Neuron (in vitro differentiated cells): ENCODE data around the gene RALA.
"Not testable (repeated sequence)": the region's sequence is repeated elsewhere in the genome, so short reads cannot be mapped to it uniquely, and the experiment has no call there.

Source experiments
- H2AFZ ChIP-seq: one replicate; pipeline ENCODE4 v1.6.1; 2013; ENCODE audit warnings: low read depth, mild to moderate bottlenecking, inconsistent platforms, low read length, moderate library complexity
- H3K27me3 ChIP-seq: one replicate; pipeline ENCODE4 v1.6.1; 2013; ENCODE audit warnings: low read length; ENCODE audit not compliant: insufficient read depth
- H3K36me3 ChIP-seq: one replicate; pipeline ENCODE4 v1.6.1; 2013; ENCODE audit warnings: low read length; ENCODE audit not compliant: insufficient read depth
- H3K4me1 ChIP-seq: one replicate; pipeline ENCODE4 v1.6.1; 2013; ENCODE audit warnings: low read length; ENCODE audit not compliant: insufficient read depth
- H3K4me3 ChIP-seq: 2 replicates; pipeline ENCODE4 v1.5.1; 2013; ENCODE audit warnings: mild to moderate bottlenecking, low read length, moderate library complexity
- H3K9me3 ChIP-seq: one replicate; pipeline ENCODE4 v1.6.1; 2013; ENCODE audit warnings: low read length

Gene RALA

DNA sequence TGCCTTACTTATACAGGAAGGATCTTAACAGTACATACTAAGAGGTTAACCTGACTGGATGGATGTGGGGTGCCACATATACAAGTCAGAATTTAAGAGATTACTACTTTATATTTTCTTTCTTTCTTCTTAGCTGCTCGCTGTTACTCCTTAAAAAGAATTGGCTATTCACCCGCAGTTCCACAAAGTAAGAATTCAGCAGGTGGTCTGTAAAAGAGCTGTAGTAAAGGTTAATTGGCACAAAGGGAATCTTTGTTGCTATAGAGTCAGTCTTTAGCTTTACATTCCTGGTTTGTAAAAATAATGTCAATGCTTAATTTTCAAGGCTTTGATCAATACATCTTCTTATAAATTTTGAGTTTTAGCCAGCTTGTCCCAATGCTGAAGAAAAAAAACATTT, 43.2 kb downstream of the RALA start:
- peaks cover 17% of the 10 kb centered on the region for H3K9me3 ChIP-seq
- no peaks in the 10 kb centered on the region for H3K27me3 ChIP-seq
- H3K4me3 ChIP-seq: no peak overlapping the region
- H3K4me1 ChIP-seq: peaks cover 9% of the 10 kb centered on the region
- H3K36me3 ChIP-seq: peaks cover 2% of the 10 kb centered on the region
- H2AFZ ChIP-seq: no peak overlapping the region

DNA sequence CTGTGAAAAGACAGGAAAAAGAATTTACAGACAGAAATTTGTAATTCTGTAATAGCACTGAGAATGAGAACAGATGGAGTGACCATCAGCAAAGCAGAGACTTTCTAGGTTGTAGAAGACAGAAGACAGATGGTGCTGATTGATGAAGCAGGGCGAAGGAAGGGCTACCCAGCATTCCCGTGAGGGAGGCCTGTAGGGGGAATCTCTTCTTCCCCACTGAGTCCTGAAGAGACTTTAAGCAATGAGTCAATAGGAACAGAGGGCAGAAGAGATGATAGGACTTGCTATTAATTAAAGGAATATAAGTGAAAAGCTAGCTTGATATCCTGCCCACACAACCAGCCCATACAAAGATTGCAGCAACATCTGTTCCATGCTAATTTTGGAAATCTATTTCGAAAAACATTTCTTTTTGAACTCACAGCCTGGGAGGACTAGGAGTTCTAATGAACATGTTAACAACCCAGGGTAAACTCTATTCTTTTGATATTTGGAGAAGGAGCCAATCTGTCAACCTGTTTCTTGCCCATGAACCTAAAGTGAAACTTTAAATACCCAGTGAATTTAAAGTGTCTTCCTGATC, 44.1 kb downstream of the RALA start:
- Histone ChIP-seq H3K27me3 (no peaks in the 10 kb centered on the region), H2AFZ (no peak overlapping the region), H3K9me3 (peaks cover 13% of the 10 kb centered on the region), H3K36me3 (peaks cover 2% of the 10 kb centered on the region), H3K4me3 (no peak overlapping the region), H3K4me1 (peaks cover 9% of the 10 kb centered on the region)

DNA sequence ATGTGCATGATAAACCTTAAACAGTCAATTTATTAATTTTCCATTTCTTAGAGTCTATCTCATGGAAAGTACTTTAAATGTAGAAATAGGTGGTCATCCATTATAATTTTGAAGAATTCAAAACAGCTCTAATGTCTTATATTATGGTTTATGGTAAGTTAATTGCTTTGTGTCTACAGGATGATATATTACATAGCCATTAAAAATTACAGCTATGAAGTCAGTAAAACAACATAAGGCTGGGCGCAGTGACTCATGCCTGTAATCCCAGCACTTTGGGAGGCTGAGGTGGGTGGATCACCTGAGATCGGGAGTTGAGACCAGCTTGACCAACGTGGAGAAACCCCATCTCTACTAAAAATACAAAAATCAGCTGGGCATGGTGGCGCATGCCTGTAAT, 44.9 kb downstream of the RALA start:
- H2AFZ ChIP-seq, H3K4me3 ChIP-seq, H3K4me1 ChIP-seq, H3K9me3 ChIP-seq, H3K36me3 ChIP-seq, H3K27me3 ChIP-seq: not testable (repeated sequence)

DNA sequence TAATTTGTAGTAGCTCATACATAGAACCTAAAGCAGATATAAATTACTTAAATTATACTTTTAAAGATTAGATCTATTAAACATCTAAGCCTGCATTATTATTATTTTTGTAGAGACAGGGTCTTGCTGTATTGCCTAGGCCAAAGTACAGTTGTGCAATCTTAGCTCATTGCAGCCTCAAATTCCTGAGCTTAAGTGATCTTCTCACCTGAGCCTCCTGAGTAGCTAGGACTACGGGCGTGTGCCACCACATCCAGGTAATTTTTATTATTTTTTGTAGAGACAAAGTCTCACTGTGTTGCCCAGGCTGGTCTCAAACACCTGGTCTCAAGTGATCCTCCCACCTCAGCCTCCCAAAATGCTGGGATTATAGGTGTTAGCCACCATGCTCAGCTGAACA, 46.7 kb downstream of the RALA start:
- peaks cover 9% of the 10 kb centered on the region for H3K4me1 ChIP-seq
- H3K27me3 ChIP-seq: no peaks in the 10 kb centered on the region
- H3K36me3 ChIP-seq: peaks cover 2% of the 10 kb centered on the region
- H3K4me3 ChIP-seq: no peak overlapping the region
- no peaks in the 10 kb centered on the region for H3K9me3 ChIP-seq
- no peak overlapping the region for H2AFZ ChIP-seq

DNA sequence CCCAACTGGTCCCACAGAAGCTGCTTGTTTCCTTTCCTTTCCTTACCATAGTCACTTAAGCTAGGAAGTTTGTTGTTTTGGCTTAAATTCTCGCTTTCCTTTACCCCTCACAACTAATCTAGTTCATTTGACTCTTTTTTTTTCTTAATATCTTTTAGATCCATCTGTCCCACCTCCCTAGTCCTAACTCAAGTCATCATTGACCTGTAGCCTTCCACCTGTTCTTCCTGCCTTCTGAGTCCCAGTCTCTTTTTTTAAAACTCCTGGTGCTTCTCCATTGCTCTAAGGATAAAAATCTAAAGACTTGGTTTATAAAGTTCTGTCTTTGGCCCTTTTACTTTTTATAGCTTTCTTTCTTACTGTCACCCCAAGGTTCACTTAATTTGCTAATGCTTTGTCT, 47.6 kb downstream of the RALA start:
- Histone ChIP-seq H3K36me3 (peaks cover 2% of the 10 kb centered on the region), H3K27me3 (no peaks in the 10 kb centered on the region), H3K4me3 (no peak overlapping the region), H3K9me3 (no peaks in the 10 kb centered on the region), H3K4me1 (peaks cover 9% of the 10 kb centered on the region), H2AFZ (no peak overlapping the region)

DNA sequence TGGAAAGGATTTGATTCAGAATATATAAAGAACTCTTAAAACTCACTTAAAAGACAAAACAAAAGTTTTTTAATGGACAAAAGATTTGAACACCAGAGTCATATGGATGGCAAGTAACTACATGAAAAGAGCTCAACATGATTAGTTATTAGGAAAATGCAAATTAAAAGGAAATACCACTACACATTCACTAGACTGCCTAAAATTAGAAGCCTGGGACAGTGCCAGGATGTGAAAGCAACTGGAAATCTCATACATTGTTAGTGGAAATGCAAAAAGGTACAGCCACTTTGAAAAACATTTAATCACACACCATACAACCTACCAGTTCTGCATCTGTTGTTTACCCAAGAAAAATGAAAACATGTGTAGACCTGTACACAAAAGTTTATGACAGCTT, 48.8 kb downstream of the RALA start:
- H3K4me1 ChIP-seq: no peaks in the 10 kb centered on the region
- peaks cover 2% of the 10 kb centered on the region for H3K36me3 ChIP-seq
- no peaks in the 10 kb centered on the region for H3K27me3 ChIP-seq
- no peak overlapping the region for H2AFZ ChIP-seq
- no peaks in the 10 kb centered on the region for H3K9me3 ChIP-seq
- no peak overlapping the region for H3K4me3 ChIP-seq

DNA sequence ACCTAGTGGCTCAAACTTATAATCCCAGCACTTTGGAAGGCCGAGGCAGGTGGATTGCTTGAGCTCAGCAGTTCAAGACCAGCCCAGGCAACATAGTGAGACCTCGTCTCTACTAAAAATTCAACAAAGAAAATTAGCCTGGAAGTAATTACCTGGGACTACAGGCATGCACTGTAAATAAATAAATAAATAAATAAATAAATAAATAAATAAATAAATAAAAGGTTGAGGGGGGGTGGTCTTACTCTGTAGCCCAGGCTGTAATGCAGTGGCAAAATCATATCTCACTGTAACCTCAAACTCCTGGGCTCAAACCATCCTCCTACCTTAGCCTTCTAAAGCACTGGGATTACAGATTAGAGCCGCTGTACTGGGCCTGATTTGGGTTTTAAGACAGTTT, 50.5 kb downstream of the RALA start:
- Histone ChIP-seq H2AFZ (no peak overlapping the region), H3K27me3 (no peaks in the 10 kb centered on the region), H3K9me3 (no peaks in the 10 kb centered on the region), H3K4me1 (no peaks in the 10 kb centered on the region), H3K4me3 (no peak overlapping the region), H3K36me3 (peaks cover 2% of the 10 kb centered on the region)

DNA sequence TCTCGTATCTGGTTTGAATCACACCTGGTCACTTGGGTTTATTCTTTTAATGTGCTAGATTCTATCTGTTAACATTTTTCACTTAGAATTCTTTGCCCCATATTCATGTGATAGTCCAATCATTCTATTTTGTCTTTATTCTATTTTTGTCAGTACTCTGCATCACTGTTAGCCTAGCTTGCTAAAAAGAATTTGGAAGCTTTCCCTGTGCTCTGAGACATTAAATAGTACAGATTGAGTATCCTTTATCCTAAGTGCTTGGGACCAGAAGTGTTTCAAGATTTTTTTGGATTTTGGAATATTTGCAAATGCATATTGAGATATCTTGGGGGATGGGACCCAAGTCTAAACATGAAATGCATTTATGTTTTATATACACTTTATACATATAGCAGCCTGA, 51.0 kb downstream of the RALA start:
- Histone ChIP-seq H3K4me3 (no peak overlapping the region), H3K4me1 (no peaks in the 10 kb centered on the region), H3K9me3 (no peaks in the 10 kb centered on the region), H3K27me3 (no peaks in the 10 kb centered on the region), H2AFZ (no peak overlapping the region), H3K36me3 (no peaks in the 10 kb centered on the region)

DNA sequence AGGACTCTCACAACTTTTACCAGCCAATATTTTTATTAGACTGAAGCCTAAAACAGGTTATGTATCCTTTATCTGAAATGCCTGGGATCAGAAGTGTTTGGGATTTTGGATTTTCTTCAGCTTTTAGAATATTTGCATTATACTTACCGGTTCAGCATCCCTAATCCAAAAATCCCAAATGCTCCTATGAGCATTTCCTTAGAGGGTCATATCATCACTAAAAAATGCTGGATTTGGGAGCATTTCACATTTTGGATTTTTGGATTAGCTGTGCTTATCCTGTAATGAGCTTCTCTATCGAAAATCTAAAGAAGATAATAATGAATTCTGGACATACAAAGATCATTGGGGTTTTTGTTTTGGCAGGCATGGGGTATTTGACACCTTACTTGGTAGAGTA, 53.0 kb downstream of the RALA start:
- H3K4me3 ChIP-seq: no peak overlapping the region
- no peaks in the 10 kb centered on the region for H3K27me3 ChIP-seq
- no peak overlapping the region for H2AFZ ChIP-seq
- H3K4me1 ChIP-seq: no peaks in the 10 kb centered on the region
- H3K9me3 ChIP-seq: no peaks in the 10 kb centered on the region
- H3K36me3 ChIP-seq: no peaks in the 10 kb centered on the region

DNA sequence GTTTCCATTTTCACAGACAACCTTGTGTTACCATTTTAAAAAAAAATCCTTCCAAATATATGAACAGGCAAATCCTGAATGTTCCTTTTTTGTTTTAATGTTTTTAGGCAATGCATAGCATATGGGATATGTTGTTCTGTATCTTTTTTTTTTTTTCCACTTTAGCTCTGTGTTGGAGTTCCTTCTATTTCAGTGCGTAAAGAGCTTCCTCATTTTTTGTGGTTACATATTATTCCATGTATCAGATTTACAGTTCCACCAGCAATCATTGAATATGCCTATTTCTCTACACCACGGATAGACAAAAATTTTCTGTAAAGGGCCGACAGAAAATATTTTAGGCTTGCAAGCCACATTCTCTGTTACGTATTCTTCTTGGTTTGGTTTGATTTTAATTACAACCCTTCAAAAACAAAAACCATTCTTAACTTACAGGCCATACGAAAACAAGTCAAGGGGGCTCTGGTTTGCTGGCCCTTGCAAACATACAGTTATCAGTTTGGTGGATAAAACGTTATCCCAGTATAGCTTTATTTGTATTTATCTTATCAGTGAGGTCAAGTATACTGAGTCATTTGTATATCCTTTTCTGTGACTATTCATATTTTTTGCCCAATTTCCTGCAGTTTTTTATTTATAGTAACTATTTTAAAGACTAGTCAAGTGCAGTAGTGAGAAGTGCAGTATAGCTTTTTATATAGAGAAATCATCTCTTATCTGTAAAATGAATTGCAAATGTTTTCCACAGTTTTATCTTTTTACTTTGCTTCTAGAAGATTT, 55.7 kb downstream of the RALA start:
- Histone ChIP-seq H3K4me3 (no peak overlapping the region), H3K9me3 (no peaks in the 10 kb centered on the region), H2AFZ (no peak overlapping the region), H3K27me3 (no peaks in the 10 kb centered on the region), H3K36me3 (no peaks in the 10 kb centered on the region), H3K4me1 (no peaks in the 10 kb centered on the region)

DNA sequence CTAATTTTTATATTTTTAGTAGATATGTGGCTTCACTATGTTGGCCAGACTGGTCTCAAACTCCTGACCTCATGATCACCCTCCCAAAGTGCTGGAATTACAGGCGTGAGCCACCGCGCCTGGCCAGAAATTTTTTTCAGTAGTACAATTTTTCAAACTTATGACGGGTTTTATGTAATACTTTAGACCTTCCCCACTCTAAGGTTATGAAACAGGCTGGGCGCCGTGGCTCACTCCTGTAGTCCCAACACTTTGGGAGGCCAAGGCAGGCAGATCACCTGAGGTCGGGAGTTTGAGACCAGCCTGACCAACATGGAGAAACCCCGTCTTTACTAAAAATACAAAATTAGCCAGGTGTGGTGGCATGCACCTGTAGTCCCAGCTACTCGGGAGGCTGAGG, 56.5 kb downstream of the RALA start:
- not testable (repeated sequence) for H3K27me3 ChIP-seq, H3K36me3 ChIP-seq, H3K4me3 ChIP-seq, H2AFZ ChIP-seq, H3K9me3 ChIP-seq, H3K4me1 ChIP-seq

DNA sequence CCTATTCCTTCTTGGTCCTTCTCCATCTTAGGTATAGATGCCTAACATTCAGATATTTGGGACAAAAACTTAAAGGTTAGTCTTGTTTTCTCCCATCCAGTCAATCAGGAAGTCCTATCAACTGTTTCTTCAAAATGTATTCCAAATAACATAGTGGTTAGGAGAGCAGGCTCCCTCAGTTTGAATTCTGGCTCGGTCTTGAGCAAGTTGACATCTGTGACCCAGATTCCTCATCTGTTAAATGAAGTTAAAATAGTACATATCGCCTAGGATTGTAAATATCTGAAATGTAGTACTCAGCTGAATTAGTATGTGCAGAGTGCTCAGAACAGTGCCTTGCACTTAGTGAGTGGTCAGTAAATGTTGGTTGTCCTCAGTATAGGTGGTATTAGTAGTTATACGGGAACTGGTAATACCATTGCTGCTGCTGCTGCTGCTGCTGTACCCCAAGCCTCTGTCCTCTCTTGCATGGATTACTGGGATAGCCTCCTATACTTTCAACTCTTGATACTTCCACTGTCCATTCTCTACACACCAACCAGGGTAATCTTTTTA, 58.6 kb downstream of the RALA start:
- H3K27me3 ChIP-seq: no peaks in the 10 kb centered on the region

DNA sequence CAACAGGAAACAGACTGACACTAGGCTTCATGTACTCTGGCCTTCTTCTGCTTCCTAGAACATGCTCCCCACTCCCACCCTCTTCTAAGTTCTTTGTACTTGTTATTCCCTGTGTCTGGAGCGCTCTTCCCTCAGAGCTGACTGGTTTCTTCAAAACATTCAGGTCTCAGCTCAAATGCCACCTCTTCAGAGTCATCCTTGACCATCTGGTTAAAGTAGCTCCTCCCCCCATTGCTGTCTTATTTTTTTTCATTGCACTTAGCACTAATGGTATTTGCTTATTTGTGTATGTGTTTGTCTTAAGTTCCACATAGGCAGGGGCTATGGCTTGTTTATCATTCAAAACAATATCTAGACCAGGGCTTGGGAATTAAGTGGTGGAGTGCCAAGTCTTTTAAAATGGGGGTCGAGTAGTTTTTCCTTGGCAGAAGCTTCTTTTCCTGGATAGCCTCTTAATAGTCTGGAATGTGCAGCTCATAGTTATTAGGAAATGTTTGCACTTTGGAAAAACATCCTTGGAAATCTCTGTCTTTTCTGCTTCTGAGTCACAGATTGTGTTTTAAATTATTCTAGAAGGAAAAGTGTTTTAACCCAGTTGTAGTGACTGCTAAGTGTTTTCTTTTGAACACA, 60.0 kb downstream of the RALA start:
- no peaks in the 10 kb centered on the region for H3K4me1 ChIP-seq
- H3K4me3 ChIP-seq: no peak overlapping the region
- H3K9me3 ChIP-seq: peaks cover 3% of the 10 kb centered on the region

More for the DNA sequence above, 58.6 kb downstream of the RALA start:
- Histone ChIP-seq H2AFZ (no peak overlapping the region), H3K36me3 (no peaks in the 10 kb centered on the region), H3K4me1 (no peaks in the 10 kb centered on the region), H3K9me3 (peaks cover 3% of the 10 kb centered on the region), H3K4me3 (no peak overlapping the region)

More for the DNA sequence above, 60.0 kb downstream of the RALA start:
- Histone ChIP-seq H3K36me3 (peaks cover 2% of the 10 kb centered on the region), H3K27me3 (no peaks in the 10 kb centered on the region), H2AFZ (no peak overlapping the region)
